Vagina (tissue), 2 donors: Measurements from ENCODE around the gene IGHMBP2. TPM values are rescaled to one million over a fixed set of nuclear protein-coding genes. Genes with fewer than 3 reads are reported as not detected.

Experiments
- DNase-seq, 2 donors: peaks; one replicate each; pipeline ENCODE4 v3.0.0-alpha.2; 2017; ENCODE audit errors: extremely low spot score in 2 of 2
- H3K27ac ChIP-seq: fragments of 200-600 bp; sonication (generic); one replicate; pipeline ENCODE4 v1.5.1; 2019
- H3K27me3 ChIP-seq: fragments of 200-600 bp; sonication (generic); one replicate; pipeline ENCODE4 v1.5.1; 2019
- H3K36me3 ChIP-seq, 2 donors: fragments of 200-600 bp; sonication (generic); one replicate each; pipeline ENCODE4 v1.5.1; 2017 to 2019
- H3K4me1 ChIP-seq: fragments of 200-600 bp; sonication (generic); one replicate; pipeline ENCODE4 v1.5.1; 2019
- H3K4me3 ChIP-seq, 2 donors: fragments of 200-600 bp; sonication (generic); 1 replicate in 1 of 2; 2 replicates in 1 of 2; pipeline ENCODE4 v1.5.1; 2016 to 2019
- H3K9me3 ChIP-seq: fragments of 200-600 bp; sonication (generic); one replicate; pipeline ENCODE4 v1.5.1; 2019
- POLR2A ChIP-seq, 2 donors: fragments of 450-650 bp; IDR thresholded peaks; one replicate each; pipeline ENCODE4 v1.6.1; 2017; ENCODE audit warnings: antibody characterized with exemption in 2 of 2, mild to moderate bottlenecking in 2 of 2, moderate library complexity in 2 of 2
- POLR2AphosphoS5 ChIP-seq, 2 donors: sonication (generic); formaldehyde crosslinking; IDR thresholded peaks; one replicate each; pipeline ENCODE4 v1.9.0; 2017; ENCODE audit warnings: antibody characterized with exemption in 2 of 2, mild to moderate bottlenecking in 2 of 2, low read depth in 1 of 2; ENCODE audit not compliant: insufficient read depth in 1 of 2
- intact Hi-C: fragments of 100-400 bp; cut with DNase I; formaldehyde crosslinking; loops from one replicate; pipeline ENCODE4 v1.15.1; 2023
- total RNA-seq: library from RNA; depleted of rRNA; stranded (reverse); fragments of >200 nt; gene quantifications from one replicate; pipeline ENCODE4 v1.2.3, GENCODE V29; 2016
- TF ChIP-seq, protein P1 (sequence below), 3 experiments: fragments of 450-650 bp in 2 of 3; fragments of 200-600 bp in 1 of 3; sonication (generic) in 1 of 3; IDR thresholded peaks; one replicate each; pipeline ENCODE4 v1.5.1; 2017 to 2019; ENCODE audit warnings: antibody characterized with exemption in 3 of 3, mild to moderate bottlenecking in 2 of 3, moderate library complexity in 2 of 3

The IGHMBP2 gene
- total RNA-seq, 1 donor from 2014 or later, result 8.3 TPM

DNA sequence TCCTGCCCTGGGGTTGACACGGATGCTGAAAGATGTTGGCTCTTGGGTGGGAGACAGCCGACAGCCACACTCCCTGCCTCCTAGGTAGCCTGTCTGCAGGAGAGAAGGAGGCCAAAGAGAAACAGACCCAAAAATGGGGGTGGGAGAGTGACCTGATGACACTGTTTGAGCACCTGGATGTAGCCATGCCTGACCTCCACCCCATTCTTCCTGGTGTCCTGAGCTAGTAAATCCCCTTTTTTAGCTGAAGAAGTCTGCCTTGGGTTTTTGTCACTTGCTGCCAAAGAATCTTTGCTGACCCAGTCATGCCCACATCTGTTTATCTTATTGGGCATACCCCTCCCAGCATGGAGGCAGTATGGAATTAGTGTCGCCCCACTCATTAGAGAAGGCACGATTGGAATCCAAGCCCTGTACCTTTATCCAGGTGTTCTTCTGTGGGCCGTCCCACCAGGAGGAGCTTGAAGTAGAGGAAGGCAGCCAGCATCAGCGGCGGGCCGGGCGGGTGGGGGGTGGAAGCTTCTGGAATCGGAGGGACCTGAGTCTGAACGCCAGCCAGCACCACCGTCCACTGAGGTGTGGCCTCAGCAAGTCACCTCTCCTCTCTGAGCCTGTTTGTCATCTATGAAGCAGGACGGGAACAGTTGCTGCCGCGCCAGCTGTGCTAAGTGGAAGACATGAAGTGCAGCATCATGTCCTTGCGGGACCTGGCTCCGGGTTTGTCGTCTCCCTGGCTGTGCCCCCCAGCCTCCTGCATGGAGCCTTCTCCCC lies 37.8 kb downstream of the IGHMBP2 start:
- intact Hi-C loops, result no loop called here
- Histone ChIP-seq H3K9me3 (no peaks in the 10 kb centered on the region), H3K27me3 (no peaks in the 10 kb centered on the region), H3K4me3 (no peak overlapping the region), H3K27ac (peak overlapping the region; percentile 51), H3K4me1 (peaks cover 10% of the 10 kb centered on the region), H3K36me3 (peaks cover 2 to 29% of the 10 kb centered on the region in 2 donors)
- TF ChIP-seq, protein P1, sequence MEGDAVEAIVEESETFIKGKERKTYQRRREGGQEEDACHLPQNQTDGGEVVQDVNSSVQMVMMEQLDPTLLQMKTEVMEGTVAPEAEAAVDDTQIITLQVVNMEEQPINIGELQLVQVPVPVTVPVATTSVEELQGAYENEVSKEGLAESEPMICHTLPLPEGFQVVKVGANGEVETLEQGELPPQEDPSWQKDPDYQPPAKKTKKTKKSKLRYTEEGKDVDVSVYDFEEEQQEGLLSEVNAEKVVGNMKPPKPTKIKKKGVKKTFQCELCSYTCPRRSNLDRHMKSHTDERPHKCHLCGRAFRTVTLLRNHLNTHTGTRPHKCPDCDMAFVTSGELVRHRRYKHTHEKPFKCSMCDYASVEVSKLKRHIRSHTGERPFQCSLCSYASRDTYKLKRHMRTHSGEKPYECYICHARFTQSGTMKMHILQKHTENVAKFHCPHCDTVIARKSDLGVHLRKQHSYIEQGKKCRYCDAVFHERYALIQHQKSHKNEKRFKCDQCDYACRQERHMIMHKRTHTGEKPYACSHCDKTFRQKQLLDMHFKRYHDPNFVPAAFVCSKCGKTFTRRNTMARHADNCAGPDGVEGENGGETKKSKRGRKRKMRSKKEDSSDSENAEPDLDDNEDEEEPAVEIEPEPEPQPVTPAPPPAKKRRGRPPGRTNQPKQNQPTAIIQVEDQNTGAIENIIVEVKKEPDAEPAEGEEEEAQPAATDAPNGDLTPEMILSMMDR (IDR thresholded peaks at IDR 0.05), result no peak
- TF ChIP-seq POLR2AphosphoS5 (IDR thresholded peaks at IDR 0.05; ENCODE audit: insufficient read depth in 1 of 2, low read depth in 1 of 2) (no peak), POLR2A (IDR thresholded peaks at IDR 0.05) (no peak)
- no peak for DNase-seq

DNA sequence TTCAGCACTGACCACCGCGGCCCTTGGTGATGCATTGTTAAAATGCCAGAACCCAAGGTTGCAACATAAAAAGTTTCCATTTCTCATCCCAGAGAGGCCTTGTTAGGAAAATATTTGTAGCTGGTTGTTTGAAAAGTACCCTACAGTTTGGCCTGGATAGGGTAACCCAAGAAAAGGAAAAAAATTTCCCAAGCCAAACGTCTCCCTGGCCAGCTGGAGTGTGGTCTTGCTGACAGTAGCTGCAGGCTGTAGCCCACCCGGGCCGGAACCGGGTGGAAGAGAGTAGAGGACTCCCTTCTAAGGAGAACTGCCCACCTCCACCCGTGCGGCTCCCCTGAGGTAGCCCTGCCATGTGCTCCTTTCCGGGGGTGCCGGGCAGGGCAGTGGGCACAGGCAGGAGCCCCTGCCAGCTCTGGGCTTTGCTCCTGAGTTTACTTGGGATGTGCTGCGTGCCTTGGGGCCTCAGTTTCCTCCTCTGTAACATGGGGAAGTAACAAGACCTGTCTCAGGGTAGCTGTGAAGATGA lies 38.5 kb downstream of the IGHMBP2 start:
- Histone ChIP-seq H3K27ac (peak overlapping the region; percentile 51), H3K4me1 (peaks cover 15% of the 10 kb centered on the region), H3K27me3 (no peaks in the 10 kb centered on the region), H3K36me3 (peaks cover 0 to 23% of the 10 kb centered on the region in 2 donors), H3K4me3 (no peak overlapping the region), H3K9me3 (no peaks in the 10 kb centered on the region)
- intact Hi-C loops, result no loop called here
- TF ChIP-seq POLR2AphosphoS5 (IDR thresholded peaks at IDR 0.05; ENCODE audit: insufficient read depth in 1 of 2, low read depth in 1 of 2) (peak in 1 of 2 donors; percentile 13), POLR2A (IDR thresholded peaks at IDR 0.05) (no peak)
- TF ChIP-seq, protein P1 (IDR thresholded peaks at IDR 0.05), result no peak
- no peak for DNase-seq

DNA sequence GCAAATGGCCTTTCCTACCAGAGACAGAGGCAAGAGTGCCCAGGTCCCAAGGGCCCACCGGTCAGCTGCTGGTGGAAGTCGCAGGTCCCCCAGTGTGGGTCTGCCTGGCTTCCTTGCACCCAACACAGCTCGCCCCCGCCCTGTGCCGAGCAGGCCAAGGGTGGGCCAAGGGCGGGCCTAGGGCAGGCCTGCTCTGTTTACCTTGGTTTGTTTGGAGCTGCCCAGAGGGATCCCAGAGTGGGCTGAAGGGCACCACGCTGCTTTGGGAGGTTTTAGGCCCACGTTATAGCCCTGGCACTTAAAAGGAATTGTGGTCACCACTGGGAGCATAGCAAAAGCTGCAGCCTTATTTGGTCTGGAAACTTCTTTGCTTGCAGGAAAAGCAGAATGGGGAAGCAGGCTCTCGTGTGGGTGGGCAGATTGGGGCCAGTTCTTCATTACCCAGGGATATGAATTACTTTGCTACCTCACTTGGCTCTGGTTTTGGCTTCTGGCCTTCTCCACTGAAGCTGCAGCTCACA lies 39.1 kb downstream of the IGHMBP2 start:
- DNase-seq, result no peak
- intact Hi-C loops, result no loop called here

DNA sequence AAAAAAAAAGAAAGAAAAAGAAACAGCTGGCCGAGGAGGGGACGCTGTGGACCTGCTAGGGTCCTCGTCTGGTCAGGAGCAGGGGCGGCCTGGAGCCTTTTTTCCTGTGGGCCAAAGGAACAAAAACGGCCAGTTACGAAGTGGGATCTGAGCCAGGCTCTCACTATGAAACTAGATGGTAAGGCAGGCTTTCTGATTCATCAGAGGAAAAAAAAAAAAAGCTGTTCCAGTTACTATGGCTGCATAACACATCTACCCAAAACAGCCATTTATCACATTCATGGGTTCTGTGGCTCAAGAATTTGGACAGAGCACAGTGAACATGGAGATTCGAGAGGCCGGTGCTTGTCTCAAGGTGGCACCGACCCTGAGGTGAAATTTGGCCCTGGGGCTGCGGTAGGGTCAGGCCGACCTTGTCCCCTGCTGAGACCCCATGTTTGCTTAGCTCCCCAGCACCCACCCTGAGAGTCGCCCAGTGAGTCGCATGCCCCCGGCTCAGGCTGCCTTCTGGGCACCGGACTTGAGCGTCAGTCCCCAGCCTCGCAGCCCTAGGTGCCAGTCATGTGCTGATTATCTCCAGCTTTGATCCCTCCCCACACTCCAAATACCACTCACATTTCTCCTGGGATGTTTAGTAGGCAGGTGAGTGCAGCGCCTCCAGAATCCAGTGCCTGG lies 42.9 kb downstream of the IGHMBP2 start:
- intact Hi-C loops, result loop anchor here (5.0 kb wide), 1 partner anchor 56 kb away; no protein-coding TSS in a partner anchor
- H3K4me1 ChIP-seq, result peaks cover 15% of the 10 kb centered on the region
- no peaks in the 10 kb centered on the region for H3K9me3 ChIP-seq
- TF ChIP-seq POLR2AphosphoS5 (IDR thresholded peaks at IDR 0.05; ENCODE audit: insufficient read depth in 1 of 2, low read depth in 1 of 2) (peak in 1 of 2 donors; percentile 32), POLR2A (IDR thresholded peaks at IDR 0.05) (no peak)
- no peaks in the 10 kb centered on the region for H3K36me3 ChIP-seq
- H3K27ac ChIP-seq, result peak overlapping the region; percentile 39
- no peak overlapping the region for H3K4me3 ChIP-seq
- DNase-seq, result no peak
- no peaks in the 10 kb centered on the region for H3K27me3 ChIP-seq

More for the DNA sequence above, 39.1 kb downstream of the IGHMBP2 start:
- H3K4me3 ChIP-seq, result no peak overlapping the region
- peaks cover 15% of the 10 kb centered on the region for H3K4me1 ChIP-seq
- H3K27ac ChIP-seq, result peak overlapping the region; percentile 51
- H3K27me3 ChIP-seq, result no peaks in the 10 kb centered on the region
- H3K36me3 ChIP-seq, result peaks cover 0 to 18% of the 10 kb centered on the region in 2 donors
- no peaks in the 10 kb centered on the region for H3K9me3 ChIP-seq
- TF ChIP-seq POLR2A (IDR thresholded peaks at IDR 0.05), result no peak
- TF ChIP-seq POLR2AphosphoS5 (IDR thresholded peaks at IDR 0.05; ENCODE audit: insufficient read depth in 1 of 2, low read depth in 1 of 2), result peak in 1 of 2 donors; percentile 21
- TF ChIP-seq, protein P1 (IDR thresholded peaks at IDR 0.05), result no peak

DNA sequence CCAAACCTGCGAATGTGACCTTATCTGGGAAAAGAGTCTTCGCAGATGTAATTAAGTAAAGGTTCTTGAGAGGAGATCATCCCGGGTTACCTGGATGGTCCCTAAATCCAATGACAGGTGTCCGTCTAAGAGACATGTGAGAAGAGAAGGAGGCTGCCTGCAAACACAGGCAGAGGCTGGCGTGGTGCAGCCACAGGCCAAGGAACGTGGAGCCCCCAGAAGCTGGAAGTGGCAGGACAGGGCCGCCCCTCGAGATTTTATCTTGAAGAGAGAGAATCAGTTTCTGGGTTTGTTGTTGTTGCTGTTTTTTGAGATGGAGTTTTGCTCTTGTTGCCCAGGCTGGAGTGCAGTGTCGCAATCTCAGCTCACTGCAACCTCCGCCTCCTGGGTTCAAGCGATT lies 43.5 kb downstream of the IGHMBP2 start:
- no peaks in the 10 kb centered on the region for H3K36me3 ChIP-seq
- no peaks in the 10 kb centered on the region for H3K27me3 ChIP-seq
- no peak for DNase-seq
- no peaks in the 10 kb centered on the region for H3K9me3 ChIP-seq
- TF ChIP-seq POLR2A (IDR thresholded peaks at IDR 0.05), result no peak
- TF ChIP-seq POLR2AphosphoS5 (IDR thresholded peaks at IDR 0.05; ENCODE audit: insufficient read depth in 1 of 2, low read depth in 1 of 2), result no peak
- TF ChIP-seq, protein P1 (IDR thresholded peaks at IDR 0.05), result no peak
- intact Hi-C loops, result loop anchor here (5.0 kb wide), 1 partner anchor 55 kb away; no protein-coding TSS in a partner anchor
- H3K4me3 ChIP-seq, result no peak overlapping the region
- H3K27ac ChIP-seq, result peak overlapping the region; percentile 39
- H3K4me1 ChIP-seq, result peaks cover 10% of the 10 kb centered on the region
